Epidermal melanocyte (primary cell): ENCODE measurements around the gene GALNTL6.
"Not testable (repeated sequence)": the region's sequence is repeated elsewhere in the genome, so short reads cannot be mapped to it uniquely, and the experiment has no call there.

Experiments used
- DNase-seq: peaks from one replicate; pipeline ENCODE4 v3.0.0; 2011; ENCODE audit warnings: low spot score; ENCODE audit not compliant: insufficient read length

GALNTL6 gene

GRCh38 chr4:172379834-172380233 lies 566.6 kb downstream of the GALNTL6 start:
- no peak for DNase-seq

GRCh38 chr4:172390331-172390730 lies 577.1 kb downstream of the GALNTL6 start:
- DNase-seq, result no peak

- no peak for DNase-seq
Observed at GRCh38 chr4:172392741-172393140, 579.5 kb downstream of the GALNTL6 start.

GRCh38 chr4:172393220-172393619 lies 580.0 kb downstream of the GALNTL6 start:
- no peak for DNase-seq

GRCh38 chr4:172404676-172405075 lies 591.5 kb downstream of the GALNTL6 start:
- no peak for DNase-seq

- no peak for DNase-seq
Observed at GRCh38 chr4:172410363-172410762, 597.2 kb downstream of the GALNTL6 start.

- no peak for DNase-seq
Observed at GRCh38 chr4:172411149-172411548, 597.9 kb downstream of the GALNTL6 start.

GRCh38 chr4:172412851-172413580 lies 599.8 kb downstream of the GALNTL6 start:
- DNase-seq, result no peak

GRCh38 chr4:172428979-172429378 lies 615.8 kb downstream of the GALNTL6 start:
- not testable (repeated sequence) for DNase-seq

GRCh38 chr4:172480471-172480870 lies 667.3 kb downstream of the GALNTL6 start:
- DNase-seq, result no peak

GRCh38 chr4:172481802-172482508 lies 668.8 kb downstream of the GALNTL6 start:
- DNase-seq, result no peak

- no peak for DNase-seq
Observed at GRCh38 chr4:172485007-172485406, 671.8 kb downstream of the GALNTL6 start.

GRCh38 chr4:172486531-172486930 lies 673.3 kb downstream of the GALNTL6 start:
- DNase-seq, result no peak

GRCh38 chr4:172489861-172490260 lies 676.7 kb downstream of the GALNTL6 start:
- no peak for DNase-seq

- DNase-seq, result no peak
Observed at GRCh38 chr4:172495769-172496168, 682.6 kb downstream of the GALNTL6 start.

- no peak for DNase-seq
Observed at GRCh38 chr4:172497321-172497720, 684.1 kb downstream of the GALNTL6 start.

GRCh38 chr4:172514011-172514410 lies 700.8 kb downstream of the GALNTL6 start:
- no peak for DNase-seq

GRCh38 chr4:172514801-172515200 lies 701.6 kb downstream of the GALNTL6 start:
- DNase-seq, result no peak

GRCh38 chr4:172515266-172515879 lies 702.2 kb downstream of the GALNTL6 start:
- DNase-seq, result no peak

GRCh38 chr4:172517391-172517790 lies 704.2 kb downstream of the GALNTL6 start:
- no peak for DNase-seq

- DNase-seq, result no peak
Observed at GRCh38 chr4:172521248-172521647, 708.0 kb downstream of the GALNTL6 start.

- no peak for DNase-seq
Observed at GRCh38 chr4:172521680-172522079, 708.5 kb downstream of the GALNTL6 start.
